GM18858 (cell line): ENCODE results near the gene SLITRK3.
"Not testable (repeated sequence)": the region's sequence is repeated elsewhere in the genome, so short reads cannot be mapped to it uniquely, and the experiment has no call there.

Experiments
- ATAC-seq: cut with Tn5 transposase; IDR thresholded peaks from one replicate; pipeline ENCODE4 v1.9.1; 2021; ENCODE audit not compliant: unreplicated experiment

Gene SLITRK3

DNA sequence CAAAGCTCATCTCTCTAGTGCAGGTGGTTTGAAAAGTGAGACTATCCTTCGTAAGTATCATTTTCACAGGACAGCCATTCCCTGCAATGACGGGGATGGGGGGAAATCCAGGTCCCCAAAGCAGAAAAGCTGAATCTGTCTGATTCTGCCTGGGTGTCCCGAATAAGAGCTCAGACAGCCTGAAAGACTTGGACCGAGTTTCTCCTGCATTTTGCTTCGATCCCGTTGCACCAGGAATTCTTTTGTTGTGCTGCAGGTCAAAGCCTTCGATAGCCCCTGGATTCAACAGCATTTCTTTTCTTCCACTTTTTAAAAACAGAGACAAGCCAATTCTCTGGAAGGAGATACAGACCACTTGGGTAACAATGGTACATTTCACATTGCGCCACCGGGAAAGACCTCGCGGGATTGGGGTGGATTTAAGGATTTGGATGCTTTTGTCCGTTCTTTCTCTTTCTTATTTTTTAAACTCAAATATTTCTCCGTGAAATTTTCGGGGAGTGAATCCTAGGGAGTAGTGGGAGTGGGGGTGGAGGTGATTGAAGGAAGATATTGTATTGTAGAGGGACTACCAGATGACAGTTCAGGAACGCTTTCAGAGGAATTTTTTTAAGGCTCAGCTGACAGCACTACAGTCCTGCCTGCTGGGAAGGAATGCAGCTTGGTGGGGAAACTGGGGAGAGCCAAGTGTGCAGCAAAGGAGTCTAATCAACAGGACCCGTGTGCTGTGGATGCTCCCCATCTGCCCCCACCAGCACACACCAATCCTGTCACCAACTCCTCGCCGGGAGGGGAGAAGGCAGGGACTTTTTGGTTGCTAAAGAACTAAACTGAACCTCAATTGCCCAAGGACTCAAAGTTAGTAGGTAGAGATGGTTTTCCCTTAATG is 2.6 kb downstream of the SLITRK3 start:
- no peak for ATAC-seq

GRCh38 chr3:165192610-165193192 is 3.5 kb downstream of the SLITRK3 start:
- ATAC-seq = no peak

DNA sequence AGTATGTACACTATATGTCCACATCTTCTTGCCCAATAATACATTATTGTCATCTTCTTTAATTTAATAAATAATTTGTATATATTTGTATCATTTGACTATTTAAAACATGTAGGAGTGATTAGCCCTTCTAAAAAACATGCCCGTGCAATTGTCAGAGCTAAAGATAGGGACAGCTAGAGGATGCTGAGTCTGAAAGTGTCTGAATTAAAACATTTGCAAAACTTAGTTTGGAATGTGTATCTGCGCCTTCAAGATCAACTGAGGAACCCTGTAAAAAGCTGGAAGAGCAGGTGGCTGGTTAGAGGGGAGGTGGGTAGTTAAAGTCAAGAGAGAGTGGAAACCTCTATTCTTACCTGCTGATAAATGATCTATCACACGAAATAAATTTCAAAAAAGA is 4.7 kb downstream of the SLITRK3 start:
- no peak for ATAC-seq

GRCh38 chr3:165188452-165188851 is 7.7 kb downstream of the SLITRK3 start:
- ATAC-seq = no peak

DNA sequence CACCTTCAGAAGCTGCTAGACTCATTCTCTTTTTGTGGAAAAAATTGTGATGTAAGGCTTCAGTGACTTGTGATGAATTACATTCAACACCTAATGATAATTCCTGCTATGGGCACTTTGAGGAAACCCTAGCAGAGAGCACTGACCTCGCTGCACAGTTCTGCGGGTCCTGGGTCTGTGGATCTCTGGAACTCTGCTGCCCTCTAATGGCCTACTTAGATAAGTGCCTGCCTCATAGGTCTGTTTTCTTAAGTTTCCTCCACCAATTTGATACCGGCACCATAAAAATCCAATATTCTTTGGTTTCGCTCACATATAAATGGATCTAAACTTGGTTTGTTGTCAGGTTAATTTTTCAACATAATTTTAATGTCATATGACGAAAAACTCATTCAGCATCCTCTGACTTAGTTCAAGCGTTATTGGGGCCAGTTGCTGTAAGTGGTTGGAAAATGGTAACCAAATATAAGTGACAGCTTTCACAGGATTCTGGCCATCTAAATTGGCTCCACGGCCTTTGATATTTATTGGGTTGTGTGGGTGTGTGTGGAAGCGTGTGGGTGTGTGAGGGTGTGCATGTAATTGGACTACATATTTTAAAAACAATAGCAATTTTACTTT is 10.4 kb downstream of the SLITRK3 start:
- ATAC-seq = peak; percentile 97

- ATAC-seq = no peak
Observed at GRCh38 chr3:165181556-165181955, 14.6 kb downstream of the SLITRK3 start.

- no peak for ATAC-seq
Observed at GRCh38 chr3:165170236-165170635, 25.9 kb downstream of the SLITRK3 start.

DNA sequence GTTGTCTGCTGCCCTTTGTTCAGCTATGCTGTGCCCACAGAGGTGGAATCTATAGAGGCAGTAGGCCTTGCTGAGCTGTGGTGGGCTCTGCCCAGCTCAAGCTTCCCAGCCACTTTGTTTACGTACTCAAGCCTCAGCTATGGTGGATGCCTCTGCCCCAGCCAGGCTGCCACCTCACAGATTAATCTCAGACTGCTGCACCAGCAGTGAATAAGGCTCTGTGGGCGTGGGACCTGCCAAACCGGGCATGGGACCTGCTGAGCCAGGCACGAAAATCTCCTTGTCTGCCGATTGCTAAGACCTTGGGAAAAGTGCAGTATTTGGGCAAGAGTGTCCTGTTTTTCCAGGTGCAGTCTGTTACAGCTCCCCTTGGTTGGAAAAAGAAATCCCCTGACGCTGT is 26.8 kb downstream of the SLITRK3 start:
- no peak for ATAC-seq

GRCh38 chr3:165162883-165163282 is 33.3 kb downstream of the SLITRK3 start:
- no peak for ATAC-seq

DNA sequence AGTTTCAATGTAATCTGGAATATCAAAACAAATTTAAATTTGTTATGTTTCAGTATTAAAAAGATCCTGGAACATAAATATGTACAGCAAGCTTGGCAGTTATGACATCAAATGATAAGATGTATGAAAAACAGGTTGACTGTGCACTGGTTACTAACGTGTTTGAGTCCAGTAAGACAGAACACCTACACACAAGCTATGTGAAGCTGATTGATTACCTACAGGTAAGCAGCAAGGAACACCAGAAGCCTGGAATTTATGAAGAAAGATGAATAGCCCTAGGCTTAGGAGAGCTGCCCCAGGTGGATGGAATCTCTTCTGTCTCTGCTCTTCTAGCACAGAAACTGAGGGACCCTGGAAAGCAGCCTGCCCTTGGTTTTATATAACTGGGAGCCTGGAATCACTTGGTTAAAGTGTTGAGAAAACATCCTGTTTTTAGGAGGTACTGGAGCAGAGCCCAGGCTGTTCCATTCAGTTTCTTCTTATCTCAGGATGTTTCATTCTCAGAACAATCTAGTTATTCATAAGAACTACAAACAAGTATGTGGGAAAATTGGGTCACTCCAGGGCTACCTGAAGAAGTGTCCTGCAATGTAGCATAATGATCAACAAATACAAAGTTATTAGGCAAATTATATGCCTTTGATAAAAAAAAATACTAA is 36.3 kb downstream of the SLITRK3 start:
- ATAC-seq = no peak

- no peak for ATAC-seq
Observed at GRCh38 chr3:165158011-165158410, 38.2 kb downstream of the SLITRK3 start.

DNA sequence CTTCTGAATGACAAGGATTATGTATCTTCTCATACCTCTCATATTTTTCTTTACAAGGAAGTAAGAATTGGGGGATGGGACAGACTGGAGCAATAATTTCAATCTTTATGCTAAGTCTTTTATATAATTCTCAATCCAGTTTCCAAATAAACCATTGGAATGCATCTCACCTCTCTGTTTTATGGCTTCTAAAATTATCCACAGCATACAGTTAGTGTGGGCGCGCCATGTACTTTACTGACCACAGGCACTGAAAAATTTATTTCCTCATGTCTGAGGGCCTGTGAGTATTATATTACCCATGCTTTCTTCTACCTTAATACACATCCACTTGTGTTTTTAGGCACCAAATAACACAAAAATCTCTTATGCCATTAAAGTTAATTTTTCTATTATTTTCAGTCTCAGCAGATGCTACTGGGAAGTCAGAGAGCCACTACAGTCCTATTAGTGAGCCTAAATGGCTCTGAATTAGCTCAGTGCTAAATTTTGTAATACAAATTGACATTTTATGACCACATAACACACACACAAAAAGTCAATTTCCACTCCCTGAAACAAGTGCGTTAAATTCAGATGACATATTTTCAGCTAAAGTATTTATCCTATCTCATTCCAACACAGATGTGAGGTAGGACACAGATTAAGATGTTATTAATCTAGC is 39.3 kb downstream of the SLITRK3 start:
- ATAC-seq = no peak

DNA sequence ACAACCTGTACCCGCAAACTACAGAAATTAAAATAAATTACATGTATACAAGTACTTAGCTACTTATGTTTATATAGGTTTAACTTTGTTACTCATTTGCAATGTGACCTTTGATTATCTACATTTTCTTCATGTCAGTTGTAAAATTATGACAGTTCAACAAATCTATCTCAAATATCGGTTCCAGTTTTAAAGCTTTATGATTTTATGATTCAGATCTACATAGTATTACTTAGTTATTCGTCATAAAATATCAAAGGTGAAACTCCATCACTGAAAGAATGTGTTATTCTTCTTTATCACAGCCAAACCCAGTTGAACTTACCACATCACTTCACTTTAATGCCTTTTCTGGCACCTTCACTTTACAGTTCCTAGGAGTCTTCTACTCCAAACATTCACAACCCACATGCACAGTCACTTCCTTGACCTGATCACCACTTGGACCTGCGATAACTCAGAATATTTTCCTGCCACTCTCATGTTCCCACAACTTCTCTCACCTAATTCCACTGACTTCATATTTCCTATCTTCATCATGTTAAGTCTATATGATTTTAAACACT is 47.2 kb downstream of the SLITRK3 start:
- ATAC-seq = no peak

GRCh38 chr3:165144271-165144670 is 51.9 kb downstream of the SLITRK3 start:
- ATAC-seq = no peak

GRCh38 chr3:165139918-165140317 is 56.3 kb downstream of the SLITRK3 start:
- not testable (repeated sequence) for ATAC-seq
